Testis (tissue), 3 donors: ENCODE measurements around the gene TCF4. TPM values are rescaled to one million over a fixed set of nuclear protein-coding genes. Genes with fewer than 3 reads are reported as not detected.

Experiments
- DNase-seq: peaks from one replicate; pipeline ENCODE4 v3.0.0-alpha.2; 2019
- H3K27ac ChIP-seq, 2 donors: fragments of 200-600 bp; sonication (generic); one replicate each; pipeline ENCODE4 v1.5.1; 2019
- H3K27me3 ChIP-seq: fragments of 200-600 bp; sonication (generic); one replicate; pipeline ENCODE4 v1.5.1; 2019
- H3K36me3 ChIP-seq: fragments of 200-600 bp; sonication (generic); one replicate; pipeline ENCODE4 v1.5.1; 2017; ENCODE audit warnings: low read depth; ENCODE audit errors: missing control alignments
- H3K4me1 ChIP-seq: fragments of 200-600 bp; sonication (generic); one replicate; pipeline ENCODE4 v1.5.1; 2019
- H3K4me3 ChIP-seq, 2 donors: fragments of 200-600 bp; sonication (generic); one replicate each; pipeline ENCODE4 v1.5.1; 2017 to 2019
- H3K9me3 ChIP-seq: fragments of 200-600 bp; sonication (generic); one replicate; pipeline ENCODE4 v1.5.1; 2017
- POLR2A ChIP-seq: fragments of 450-650 bp; IDR thresholded peaks from one replicate; pipeline ENCODE4 v1.6.1; 2017; ENCODE audit warnings: antibody characterized with exemption, mild to moderate bottlenecking, moderate library complexity
- WGBS, 2 donors: methylation state at CpG; one replicate each; pipeline ENCODE4 v1.1.5; 2018; 5-methylcytosine and 5-hydroxymethylcytosine counted together
- intact Hi-C: fragments of 100-400 bp; cut with DNase I; formaldehyde crosslinking; loops from one replicate; pipeline ENCODE4 v1.15.1; 2023; ENCODE audit warnings: low total_unique reads
- polyA plus RNA-seq: library from polyadenylated mRNA; stranded (reverse); fragments of 350-450 nt; fragmentation: Illumina TruSeq; extraction: RNeasy Lipid Tissue Mini Kit (QIAGEN cat#74804); gene quantifications from one replicate; pipeline ENCODE4 v1.2.3, GENCODE V29; 2014; ENCODE audit warnings: low read depth, low replicate concordance; ENCODE audit not compliant: insufficient read depth
- total RNA-seq, 2 donors: library from RNA; depleted of rRNA; stranded (reverse); fragments of >200 nt; gene quantifications; one replicate each; pipeline ENCODE4 v1.2.3, GENCODE V29; 2016
- TF ChIP-seq, protein P1 (sequence below), 3 experiments: fragments of 450-650 bp in 2 of 3; fragments of 200-600 bp in 1 of 3; sonication (generic) in 1 of 3; IDR thresholded peaks; one replicate each; pipeline ENCODE4 v1.5.1; 2016 to 2019; ENCODE audit warnings: antibody characterized with exemption in 3 of 3, mild to moderate bottlenecking in 2 of 3, moderate library complexity in 1 of 3

Gene TCF4
- total and polyA plus RNA-seq, 3 donors from 2014 or later = 50.8 to 122 (median 110) TPM

DNA sequence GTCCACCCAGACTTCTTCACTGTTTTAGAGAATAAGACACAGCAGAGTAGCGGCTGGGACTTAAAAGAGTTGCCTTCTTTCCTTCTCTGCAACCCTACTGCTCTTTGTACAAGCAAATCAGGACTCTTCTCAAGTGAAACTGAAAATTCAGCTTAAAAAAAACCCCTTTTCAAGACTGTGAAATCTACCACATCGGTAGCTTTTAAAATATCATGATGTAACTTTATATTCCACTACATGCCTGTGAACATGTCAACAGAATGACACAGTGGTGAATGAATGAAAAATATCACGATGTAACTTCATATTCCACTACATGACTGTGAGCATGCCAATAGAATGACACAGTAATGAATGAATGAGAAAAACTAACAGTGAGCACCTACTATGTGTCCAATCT, 53.4 kb downstream of the TCF4 start:
- Histone ChIP-seq H3K27me3 (no peaks in the 10 kb centered on the region), H3K27ac (no peak overlapping the region), H3K9me3 (no peaks in the 10 kb centered on the region), H3K4me3 (no peak overlapping the region), H3K36me3 (no peaks in the 10 kb centered on the region), H3K4me1 (peaks cover 17% of the 10 kb centered on the region)
- 57 to 58% methylated on average over 3 of the region's 3 CpGs for WGBS, 2 donors
- DNase-seq = no peak
- intact Hi-C loops = no loop called here
- TF ChIP-seq, protein P1, sequence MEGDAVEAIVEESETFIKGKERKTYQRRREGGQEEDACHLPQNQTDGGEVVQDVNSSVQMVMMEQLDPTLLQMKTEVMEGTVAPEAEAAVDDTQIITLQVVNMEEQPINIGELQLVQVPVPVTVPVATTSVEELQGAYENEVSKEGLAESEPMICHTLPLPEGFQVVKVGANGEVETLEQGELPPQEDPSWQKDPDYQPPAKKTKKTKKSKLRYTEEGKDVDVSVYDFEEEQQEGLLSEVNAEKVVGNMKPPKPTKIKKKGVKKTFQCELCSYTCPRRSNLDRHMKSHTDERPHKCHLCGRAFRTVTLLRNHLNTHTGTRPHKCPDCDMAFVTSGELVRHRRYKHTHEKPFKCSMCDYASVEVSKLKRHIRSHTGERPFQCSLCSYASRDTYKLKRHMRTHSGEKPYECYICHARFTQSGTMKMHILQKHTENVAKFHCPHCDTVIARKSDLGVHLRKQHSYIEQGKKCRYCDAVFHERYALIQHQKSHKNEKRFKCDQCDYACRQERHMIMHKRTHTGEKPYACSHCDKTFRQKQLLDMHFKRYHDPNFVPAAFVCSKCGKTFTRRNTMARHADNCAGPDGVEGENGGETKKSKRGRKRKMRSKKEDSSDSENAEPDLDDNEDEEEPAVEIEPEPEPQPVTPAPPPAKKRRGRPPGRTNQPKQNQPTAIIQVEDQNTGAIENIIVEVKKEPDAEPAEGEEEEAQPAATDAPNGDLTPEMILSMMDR (IDR thresholded peaks at IDR 0.05) = no peak
- no peak for TF ChIP-seq POLR2A

DNA sequence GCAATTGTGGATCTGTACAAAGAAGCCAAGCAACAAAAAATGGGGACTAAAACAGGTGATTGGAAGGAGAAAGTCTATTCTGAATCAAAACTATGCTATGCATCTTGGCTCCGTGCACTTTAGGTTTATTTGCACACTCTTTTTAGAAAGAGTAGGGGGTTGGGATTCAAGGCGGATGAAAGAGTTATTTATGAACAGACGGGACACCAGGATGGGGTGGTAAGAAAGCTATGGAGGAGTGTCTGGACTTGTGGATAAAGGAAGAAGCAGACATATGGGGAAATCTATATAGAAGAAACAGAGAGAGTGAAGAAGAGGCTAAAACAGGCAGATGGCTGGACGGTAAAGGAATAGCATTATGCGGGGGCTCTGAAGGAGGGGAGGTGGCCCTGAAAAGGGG, 57.8 kb downstream of the TCF4 start:
- intact Hi-C loops = no loop called here
- no peaks in the 10 kb centered on the region for H3K27me3 ChIP-seq
- DNase-seq = no peak
- H3K9me3 ChIP-seq = no peaks in the 10 kb centered on the region
- H3K4me1 ChIP-seq = peaks cover 12% of the 10 kb centered on the region
- no peak for TF ChIP-seq POLR2A
- TF ChIP-seq, protein P1 (IDR thresholded peaks at IDR 0.05) = no peak
- whole genome bisulfite sequencing, 2 donors = 90 to 94% methylated on average over 5 of the region's 5 CpGs
- no peaks in the 10 kb centered on the region for H3K36me3 ChIP-seq
- no peak overlapping the region for H3K27ac ChIP-seq
- no peak overlapping the region for H3K4me3 ChIP-seq

DNA sequence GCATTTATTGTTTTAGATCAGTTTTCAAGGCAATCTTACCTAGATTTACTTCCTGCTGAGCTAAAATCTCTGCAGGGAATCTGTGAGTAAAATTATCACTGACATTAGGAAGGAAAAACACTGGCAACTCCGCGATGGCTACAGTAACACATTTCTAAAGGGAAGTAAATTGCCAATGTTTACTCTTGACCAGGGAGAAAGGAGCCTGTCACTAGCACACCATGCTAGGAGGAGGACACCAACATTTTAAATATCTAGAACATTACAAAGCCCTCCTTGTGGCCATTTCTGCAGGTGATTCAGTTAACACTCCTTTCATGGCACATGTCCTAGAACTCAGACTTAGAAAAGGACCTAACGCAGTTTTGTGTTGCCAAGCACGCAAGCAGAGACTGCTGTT, 58.4 kb downstream of the TCF4 start:
- intact Hi-C loops = no loop called here
- Histone ChIP-seq H3K9me3 (no peaks in the 10 kb centered on the region), H3K4me3 (no peak overlapping the region), H3K27ac (no peak overlapping the region), H3K4me1 (peaks cover 12% of the 10 kb centered on the region), H3K36me3 (no peaks in the 10 kb centered on the region), H3K27me3 (no peaks in the 10 kb centered on the region)
- TF ChIP-seq, protein P1 (IDR thresholded peaks at IDR 0.05) = no peak
- no peak for TF ChIP-seq POLR2A
- 49 to 59% methylated on average over 4 of the region's 4 CpGs for WGBS, 2 donors
- no peak for DNase-seq

DNA sequence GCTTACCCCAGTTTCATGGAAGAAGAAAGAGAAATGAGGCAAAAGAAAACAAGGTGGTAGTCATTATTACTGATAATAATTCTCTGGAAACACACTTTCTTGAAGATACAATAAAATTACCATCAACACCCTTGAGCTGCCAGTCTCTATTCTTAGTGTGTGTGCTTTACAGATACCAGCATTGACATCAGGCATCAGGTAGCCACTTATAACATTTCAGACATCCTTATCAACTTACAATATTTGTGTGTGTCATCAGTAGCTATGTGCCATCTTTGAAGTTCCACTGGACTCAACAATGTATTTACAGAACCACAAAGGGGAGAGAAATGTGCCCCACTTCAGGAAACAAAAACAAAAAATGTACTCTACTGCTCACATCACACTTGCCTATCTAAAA, 62.1 kb downstream of the TCF4 start:
- no peaks in the 10 kb centered on the region for H3K27me3 ChIP-seq
- H3K4me3 ChIP-seq = no peak overlapping the region
- intact Hi-C loops = no loop called here
- DNase-seq = no peak
- no peaks in the 10 kb centered on the region for H3K36me3 ChIP-seq
- H3K9me3 ChIP-seq = no peaks in the 10 kb centered on the region
- no peak overlapping the region for H3K27ac ChIP-seq
- TF ChIP-seq, protein P1 (IDR thresholded peaks at IDR 0.05) = no peak
- TF ChIP-seq POLR2A = no peak
- H3K4me1 ChIP-seq = peaks cover 5% of the 10 kb centered on the region

DNA sequence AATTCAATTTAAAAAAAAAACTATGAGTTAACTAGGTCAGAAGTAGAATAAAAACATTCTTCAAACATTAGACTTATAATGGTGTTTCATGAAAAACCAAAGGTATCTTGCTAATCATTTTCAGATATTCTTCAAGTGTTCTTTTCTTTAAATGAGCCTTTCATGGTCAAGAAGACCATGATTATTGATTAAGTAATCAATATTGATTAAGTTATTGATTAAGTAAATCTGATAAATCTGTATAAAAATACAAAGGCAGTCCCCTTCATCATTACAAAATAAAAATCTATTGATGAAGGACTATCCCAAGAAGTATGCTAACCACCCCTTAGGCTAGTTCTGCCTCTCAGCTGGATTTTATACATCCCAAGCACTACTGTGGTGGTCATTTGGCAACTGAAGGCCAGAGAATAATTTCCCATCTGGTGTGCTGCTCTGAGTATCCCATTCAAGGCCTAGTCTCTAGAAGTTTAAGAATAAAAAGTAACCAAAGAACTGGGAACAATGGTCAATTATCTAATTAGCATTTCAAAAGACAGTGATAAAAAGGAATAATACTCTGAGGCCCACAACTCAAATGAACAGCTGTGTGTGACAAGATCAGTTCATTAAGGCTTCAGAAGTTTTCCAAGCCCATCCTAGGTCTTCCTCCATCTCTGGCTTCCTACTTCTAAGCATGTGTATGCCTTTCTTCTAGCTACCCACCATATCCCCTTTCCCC, 63.5 kb downstream of the TCF4 start:
- no peak for DNase-seq
- intact Hi-C loops = no loop called here

More for the DNA sequence above, 63.5 kb downstream of the TCF4 start:
- no peak overlapping the region for H3K4me3 ChIP-seq
- TF ChIP-seq POLR2A = no peak
- TF ChIP-seq, protein P1 (IDR thresholded peaks at IDR 0.05) = no peak
- H3K27ac ChIP-seq = peak overlapping the region in 1 of 2 donors; percentile 20
- no peaks in the 10 kb centered on the region for H3K36me3 ChIP-seq
- peaks cover 5% of the 10 kb centered on the region for H3K4me1 ChIP-seq
- H3K27me3 ChIP-seq = no peaks in the 10 kb centered on the region
- H3K9me3 ChIP-seq = no peaks in the 10 kb centered on the region
